Epithelial cell of esophagus (primary cell): Measurements from ENCODE around the gene CNPY2.
A peak's percentile ranks its signal among the peaks of the same experiment; 100 is the strongest.
"Not testable (repeated sequence)": the region's sequence is repeated elsewhere in the genome, so short reads cannot be mapped to it uniquely, and the experiment has no call there.

ENCODE experiments used
- DNase-seq: peaks from one replicate; pipeline ENCODE4 v3.0.0; 2010; ENCODE audit warnings: low read depth
- H3K4me3 ChIP-seq: 2 replicates; pipeline ENCODE4 v1.5.1; 2011; ENCODE audit warnings: mild to moderate bottlenecking, low read length, control low read depth
- TF ChIP-seq, protein P1 (sequence below): IDR thresholded peaks from 2 replicates; pipeline ENCODE4 v1.5.1; 2011; ENCODE audit warnings: low read depth, mild to moderate bottlenecking, low read length, control low read depth, inconsistent platforms; ENCODE audit not compliant: insufficient read depth; ENCODE audit errors: missing control alignments

Gene CNPY2

DNA sequence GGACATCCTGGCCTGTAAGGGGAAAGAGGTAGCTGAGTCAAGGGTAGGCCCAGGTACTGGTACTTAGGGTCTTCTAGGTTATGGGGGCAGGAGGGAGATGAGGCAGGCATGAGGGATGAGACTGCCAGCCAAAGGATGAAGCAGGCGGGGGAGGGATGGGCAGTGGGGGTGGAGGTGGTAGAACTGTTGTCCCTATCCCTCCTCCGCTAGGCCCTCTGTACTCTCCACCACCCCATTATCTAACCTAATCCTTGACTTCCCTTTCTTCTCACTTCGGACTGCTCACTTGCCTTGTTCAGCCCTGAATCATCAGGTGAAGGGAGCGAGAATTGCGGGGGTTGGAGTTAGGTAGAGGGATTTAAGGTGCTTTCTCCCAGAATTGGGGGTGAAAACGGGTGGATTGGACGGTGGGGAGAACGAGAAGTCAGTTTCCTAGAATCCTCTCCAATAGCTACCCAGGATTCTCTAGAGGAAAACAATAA, 17.4 kb upstream of the CNPY2 start:
- TF ChIP-seq, protein P1, sequence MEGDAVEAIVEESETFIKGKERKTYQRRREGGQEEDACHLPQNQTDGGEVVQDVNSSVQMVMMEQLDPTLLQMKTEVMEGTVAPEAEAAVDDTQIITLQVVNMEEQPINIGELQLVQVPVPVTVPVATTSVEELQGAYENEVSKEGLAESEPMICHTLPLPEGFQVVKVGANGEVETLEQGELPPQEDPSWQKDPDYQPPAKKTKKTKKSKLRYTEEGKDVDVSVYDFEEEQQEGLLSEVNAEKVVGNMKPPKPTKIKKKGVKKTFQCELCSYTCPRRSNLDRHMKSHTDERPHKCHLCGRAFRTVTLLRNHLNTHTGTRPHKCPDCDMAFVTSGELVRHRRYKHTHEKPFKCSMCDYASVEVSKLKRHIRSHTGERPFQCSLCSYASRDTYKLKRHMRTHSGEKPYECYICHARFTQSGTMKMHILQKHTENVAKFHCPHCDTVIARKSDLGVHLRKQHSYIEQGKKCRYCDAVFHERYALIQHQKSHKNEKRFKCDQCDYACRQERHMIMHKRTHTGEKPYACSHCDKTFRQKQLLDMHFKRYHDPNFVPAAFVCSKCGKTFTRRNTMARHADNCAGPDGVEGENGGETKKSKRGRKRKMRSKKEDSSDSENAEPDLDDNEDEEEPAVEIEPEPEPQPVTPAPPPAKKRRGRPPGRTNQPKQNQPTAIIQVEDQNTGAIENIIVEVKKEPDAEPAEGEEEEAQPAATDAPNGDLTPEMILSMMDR, result no peak
- H3K4me3 ChIP-seq, result peak overlapping the region; percentile 77
- DNase-seq, result peak; percentile 70

DNA sequence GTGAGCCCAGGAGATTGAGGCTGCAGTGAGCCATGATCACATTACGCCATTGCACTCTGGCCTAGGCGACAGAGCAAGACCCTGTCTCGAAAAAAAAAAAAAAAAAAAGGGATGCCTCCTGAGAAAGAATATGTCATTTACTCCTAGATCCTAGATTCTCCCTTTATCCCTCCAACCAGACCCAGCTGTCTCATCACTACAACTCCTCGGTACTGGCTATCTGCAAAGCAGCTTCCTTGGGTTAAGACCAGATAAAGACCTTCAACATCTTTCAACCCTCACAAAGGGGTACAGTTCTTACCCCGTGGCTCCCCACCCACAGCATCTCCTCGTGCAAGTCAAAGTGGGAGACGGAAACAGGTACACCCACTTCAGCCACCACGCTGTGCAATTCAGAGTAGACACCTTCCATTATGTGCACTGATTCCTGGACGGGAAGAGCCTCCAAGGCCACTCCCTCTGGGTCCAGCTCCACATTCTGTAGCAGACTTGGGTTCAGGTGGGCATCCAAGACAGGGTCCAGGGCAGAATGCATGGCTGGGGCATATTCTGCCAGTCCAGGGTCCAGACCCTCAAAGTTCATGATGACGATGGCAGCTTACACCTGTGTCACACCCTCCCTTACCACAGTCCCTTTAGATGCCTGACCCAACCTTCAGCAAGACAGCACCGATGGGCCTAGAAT, 16.9 kb upstream of the CNPY2 start:
- no peak for DNase-seq
- H3K4me3 ChIP-seq, result peak overlapping the region; percentile 77
- TF ChIP-seq, protein P1, result no peak

DNA sequence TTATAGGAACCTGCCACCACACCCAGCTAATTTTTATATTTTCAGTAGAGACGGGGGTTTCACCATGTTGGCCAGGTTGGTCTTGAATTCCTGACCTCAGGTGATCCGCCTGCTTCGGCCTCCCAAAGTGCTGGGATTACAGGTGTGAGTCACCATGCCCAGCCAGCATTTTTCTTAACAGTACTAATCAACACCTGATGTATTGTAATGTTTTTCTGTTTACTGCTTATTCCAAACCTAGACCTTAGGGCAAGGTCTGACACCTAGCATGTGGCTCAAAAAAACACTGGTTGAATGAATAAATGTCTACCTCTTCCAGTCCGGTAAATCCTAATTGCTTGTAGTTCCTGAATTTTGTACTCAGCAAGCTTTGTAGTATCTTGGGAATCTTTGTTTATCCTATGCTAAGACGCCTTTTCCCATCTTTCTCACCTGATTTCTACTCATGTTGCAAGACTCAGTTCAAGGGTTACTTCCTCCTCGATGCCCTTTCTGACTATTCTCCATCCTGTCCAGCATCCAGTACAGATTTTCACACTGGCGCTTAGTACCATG, 15.2 kb upstream of the CNPY2 start:
- TF ChIP-seq, protein P1, result no peak
- H3K4me3 ChIP-seq, result no peak overlapping the region
- DNase-seq, result peak; percentile 62

DNA sequence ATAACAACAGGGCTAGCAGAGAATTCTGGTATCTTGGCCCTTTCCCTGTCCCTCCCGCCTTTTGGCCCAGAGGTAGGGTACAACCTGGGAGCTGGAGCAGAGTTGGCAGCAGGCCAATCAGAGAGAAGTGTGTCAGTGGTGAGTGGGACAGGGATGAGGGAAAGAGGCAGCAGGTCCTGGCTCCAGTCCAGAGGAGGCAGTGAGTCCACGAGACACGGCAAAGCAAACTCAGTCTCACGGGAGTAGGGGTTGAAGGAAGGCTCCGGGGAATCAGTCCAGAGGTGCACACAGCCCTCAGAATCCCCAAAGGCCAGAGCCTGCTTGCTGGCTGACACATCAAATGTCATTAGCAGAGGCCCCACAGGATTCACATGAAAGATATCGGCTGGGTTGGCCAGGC, 10.7 kb upstream of the CNPY2 start:
- no peak overlapping the region for H3K4me3 ChIP-seq
- peak; percentile 13 for DNase-seq
- TF ChIP-seq, protein P1, result no peak

DNA sequence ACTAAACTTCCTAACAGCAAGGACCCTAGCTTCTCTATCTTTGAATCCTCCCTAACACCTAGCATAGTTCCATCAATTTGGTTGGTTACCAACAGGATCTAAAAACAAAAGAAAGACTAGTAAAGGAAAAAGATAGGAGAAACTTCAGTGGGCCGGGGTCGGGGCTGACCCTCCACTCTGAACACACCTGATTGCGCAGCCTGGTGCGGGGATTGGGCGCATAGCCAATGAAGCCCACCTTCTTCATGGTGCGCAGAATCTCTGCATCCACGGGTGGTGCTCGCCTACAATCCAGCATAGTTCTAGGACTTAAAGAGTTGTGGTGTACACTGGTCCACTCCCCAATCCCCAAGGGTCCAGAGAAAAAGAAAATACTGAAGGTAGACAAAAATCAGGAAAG, 10.3 kb upstream of the CNPY2 start:
- no peak overlapping the region for H3K4me3 ChIP-seq
- DNase-seq, result no peak
- TF ChIP-seq, protein P1, result no peak

DNA sequence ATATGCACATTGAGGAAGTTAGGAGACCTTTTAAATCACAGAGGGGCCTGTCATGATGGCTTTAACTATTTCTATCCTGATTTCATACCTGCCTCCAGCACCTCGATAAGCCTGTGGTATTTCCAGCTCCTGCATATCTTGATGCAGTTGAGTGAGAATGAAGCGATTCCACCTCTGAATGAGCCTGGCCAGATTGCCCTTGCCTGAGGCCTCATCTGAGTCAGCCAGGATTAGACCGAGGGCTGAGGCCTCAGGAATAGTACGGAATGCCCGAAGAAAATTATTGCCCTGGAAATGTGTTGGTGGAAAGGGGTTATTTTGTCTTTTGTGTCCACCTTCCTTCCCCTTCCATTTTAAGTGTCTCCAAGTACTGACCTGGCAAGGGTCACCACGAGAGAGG, 8.4 kb upstream of the CNPY2 start:
- TF ChIP-seq, protein P1, result no peak
- DNase-seq, result no peak
- H3K4me3 ChIP-seq, result no peak overlapping the region

DNA sequence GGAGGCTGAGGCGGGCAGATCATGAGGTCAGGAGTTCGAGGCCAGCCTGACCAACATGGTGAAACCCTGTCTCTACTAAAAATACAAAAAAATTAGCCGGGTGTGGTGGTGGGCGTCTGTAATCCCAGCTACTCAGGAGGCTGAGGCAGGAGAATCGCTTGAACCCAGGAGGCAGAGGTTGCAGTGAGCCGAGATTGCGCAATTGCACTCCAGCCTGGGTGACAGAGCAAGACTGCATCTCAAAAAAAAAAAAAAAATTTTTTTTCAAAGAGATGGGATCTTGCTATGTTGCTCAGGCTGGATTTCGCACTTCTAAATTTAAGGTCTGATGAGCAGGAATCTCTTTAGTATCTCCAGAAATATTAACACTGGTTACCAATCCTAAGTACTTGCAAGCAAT, 5.8 kb upstream of the CNPY2 start:
- not testable (repeated sequence) for DNase-seq, H3K4me3 ChIP-seq
